ENCODE measurements around the gene SCYL2. TPM values are rescaled to one million over a fixed set of nuclear protein-coding genes. Genes with fewer than 3 reads are reported as not detected.
A peak's percentile ranks its signal among the peaks of the same experiment; 100 is the strongest.

Gene SCYL2
- total RNA-seq, 1 experiment from 2014 or later: 35.8 TPM

- intact Hi-C loops (cut with micrococcal nuclease): loop anchor here (1.0 to 2.0 kb wide), 4 partner anchors 33 to 507 kb away; partner anchors contain the start of genes DEPDC4 and SCYL2
- H2AFZ ChIP-seq (ENCODE audit: low read length): peak overlapping the region; percentile 53
- ChIA-PET CTCF (interaction anchor here (0.6 kb wide), 2 partner anchors 88 to 248 kb away, joined by 3 read pairs; no protein-coding TSS in a partner anchor), POLR2A (ENCODE audit: unreplicated experiment) (no interaction called here)
- peak overlapping the region; percentile 66 for H3K27ac ChIP-seq (ENCODE audit: low read length)
- H3F3A ChIP-seq (ENCODE audit: low read length, unreplicated experiment): no peaks in the 10 kb centered on the region
- TF ChIP-seq, protein P1, sequence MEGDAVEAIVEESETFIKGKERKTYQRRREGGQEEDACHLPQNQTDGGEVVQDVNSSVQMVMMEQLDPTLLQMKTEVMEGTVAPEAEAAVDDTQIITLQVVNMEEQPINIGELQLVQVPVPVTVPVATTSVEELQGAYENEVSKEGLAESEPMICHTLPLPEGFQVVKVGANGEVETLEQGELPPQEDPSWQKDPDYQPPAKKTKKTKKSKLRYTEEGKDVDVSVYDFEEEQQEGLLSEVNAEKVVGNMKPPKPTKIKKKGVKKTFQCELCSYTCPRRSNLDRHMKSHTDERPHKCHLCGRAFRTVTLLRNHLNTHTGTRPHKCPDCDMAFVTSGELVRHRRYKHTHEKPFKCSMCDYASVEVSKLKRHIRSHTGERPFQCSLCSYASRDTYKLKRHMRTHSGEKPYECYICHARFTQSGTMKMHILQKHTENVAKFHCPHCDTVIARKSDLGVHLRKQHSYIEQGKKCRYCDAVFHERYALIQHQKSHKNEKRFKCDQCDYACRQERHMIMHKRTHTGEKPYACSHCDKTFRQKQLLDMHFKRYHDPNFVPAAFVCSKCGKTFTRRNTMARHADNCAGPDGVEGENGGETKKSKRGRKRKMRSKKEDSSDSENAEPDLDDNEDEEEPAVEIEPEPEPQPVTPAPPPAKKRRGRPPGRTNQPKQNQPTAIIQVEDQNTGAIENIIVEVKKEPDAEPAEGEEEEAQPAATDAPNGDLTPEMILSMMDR (conservative IDR thresholded peaks at IDR 0.05; ENCODE audit: low read depth, low read length): no peak
- TF ChIP-seq EZH2 (IDR thresholded peaks at IDR 0.05; ENCODE audit: low read length, unreplicated experiment) (no peak), EZH2phosphoT487 (IDR thresholded peaks at IDR 0.05; ENCODE audit: borderline replicate concordance, low read length) (no peak)
- peak overlapping the region; percentile 30 for H3K9ac ChIP-seq (ENCODE audit: low read length)
- no peaks in the 10 kb centered on the region for H3K36me3 ChIP-seq (ENCODE audit: low read depth, low read length)
- no peaks in the 10 kb centered on the region for H3K27me3 ChIP-seq (ENCODE audit: low read length)
- peak; percentile 90 for DNase-seq
- no peaks in the 10 kb centered on the region for H3K9me2 ChIP-seq (replicated peaks; ENCODE audit: low read length)
- ATAC-seq: peak; percentile 47
- H3K79me2 ChIP-seq (ENCODE audit: low read length): no peaks in the 10 kb centered on the region
- H4K20me1 ChIP-seq (ENCODE audit: low read length): no peaks in the 10 kb centered on the region
- BruUV-seq (replicated peaks): no TSS peak
- no peaks in the 10 kb centered on the region for H3K9me3 ChIP-seq (ENCODE audit: low read length)
- peaks cover 39% of the 10 kb centered on the region for H3K4me1 ChIP-seq (ENCODE audit: insufficient read depth, low read length)
- H3K4me2 ChIP-seq (ENCODE audit: low read length): peak overlapping the region; percentile 76
- peak overlapping the region; percentile 53 for H3K4me3 ChIP-seq (ENCODE audit: low read length)
Measured at GRCh38 chr12:100234166-100234565, 32.8 kb upstream of the SCYL2 start.

GRCh38 chr12:100234591-100235304 lies 32.2 kb upstream of the SCYL2 start:
- no TSS peak for BruUV-seq (replicated peaks)
- Histone ChIP-seq H3F3A (ENCODE audit: low read length, unreplicated experiment) (no peaks in the 10 kb centered on the region), H3K9me3 (ENCODE audit: low read length) (no peaks in the 10 kb centered on the region), H3K79me2 (ENCODE audit: low read length) (no peaks in the 10 kb centered on the region), H3K4me3 (ENCODE audit: low read length) (peak overlapping the region; percentile 53), H3K36me3 (ENCODE audit: low read depth, low read length) (no peaks in the 10 kb centered on the region), H3K4me1 (ENCODE audit: insufficient read depth, low read length) (peaks cover 34% of the 10 kb centered on the region), H3K4me2 (ENCODE audit: low read length) (peak overlapping the region; percentile 76), H3K9me2 (replicated peaks; ENCODE audit: low read length) (no peaks in the 10 kb centered on the region), H3K9ac (ENCODE audit: low read length) (peak overlapping the region; percentile 30), H4K20me1 (ENCODE audit: low read length) (no peaks in the 10 kb centered on the region), H2AFZ (ENCODE audit: low read length) (peak overlapping the region; percentile 53), H3K27ac (ENCODE audit: low read length) (peak overlapping the region; percentile 66), H3K27me3 (ENCODE audit: low read length) (no peaks in the 10 kb centered on the region)
- ChIA-PET POLR2A (ENCODE audit: unreplicated experiment) (interaction anchor here (0.5 to 0.6 kb wide), 2 partner anchors 98 to 323 kb away, joined by 3 to 10 read pairs; no protein-coding TSS in a partner anchor), CTCF (interaction anchor here (0.5 to 0.8 kb wide), 5 partner anchors 33 to 321 kb away, joined by 3 read pairs; no protein-coding TSS in a partner anchor)
- intact Hi-C loops (cut with micrococcal nuclease): loop anchor here (1.0 to 2.0 kb wide), 4 partner anchors 33 to 506 kb away; partner anchors contain the start of genes DEPDC4 and SCYL2
- ATAC-seq: peak; percentile 65
- peak; percentile 81 for DNase-seq
- TF ChIP-seq EZH2phosphoT487 (IDR thresholded peaks at IDR 0.05; ENCODE audit: borderline replicate concordance, low read length) (no peak), EZH2 (IDR thresholded peaks at IDR 0.05; ENCODE audit: low read length, unreplicated experiment) (no peak)
- TF ChIP-seq, protein P1 (conservative IDR thresholded peaks at IDR 0.05; ENCODE audit: low read depth, low read length): peak; percentile 93

DNA sequence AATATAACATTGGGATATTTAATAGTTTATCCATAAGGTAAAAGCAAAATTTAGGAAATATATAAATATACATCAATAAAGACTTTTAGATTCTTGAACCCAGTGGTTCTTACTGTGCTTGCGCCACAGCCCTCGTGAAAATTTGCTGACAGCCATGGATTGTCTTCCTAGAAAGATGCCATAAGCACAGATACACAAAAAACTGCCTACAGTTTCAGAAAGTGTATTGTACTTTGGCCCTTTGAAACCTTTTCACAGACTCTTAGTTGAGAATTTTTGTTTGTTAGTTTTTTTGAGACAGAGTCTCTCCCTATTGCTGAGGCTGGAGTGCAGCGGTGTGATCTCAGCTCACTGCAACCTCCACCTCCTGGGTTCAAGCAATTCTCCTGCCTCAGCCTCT lies 28.2 kb upstream of the SCYL2 start:
- TF ChIP-seq, protein P1 (conservative IDR thresholded peaks at IDR 0.05; ENCODE audit: low read depth, low read length): no peak
- TF ChIP-seq EZH2 (IDR thresholded peaks at IDR 0.05; ENCODE audit: low read length, unreplicated experiment): no peak
- TF ChIP-seq EZH2phosphoT487 (IDR thresholded peaks at IDR 0.05; ENCODE audit: borderline replicate concordance, low read length): no peak
- Histone ChIP-seq H3K36me3 (ENCODE audit: low read depth, low read length) (no peaks in the 10 kb centered on the region), H3K79me2 (ENCODE audit: low read length) (no peaks in the 10 kb centered on the region), H3K4me2 (ENCODE audit: low read length) (no peak overlapping the region), H3K9me2 (replicated peaks; ENCODE audit: low read length) (no peaks in the 10 kb centered on the region), H3K9ac (ENCODE audit: low read length) (no peak overlapping the region), H3K4me3 (ENCODE audit: low read length) (no peak overlapping the region), H3K4me1 (ENCODE audit: insufficient read depth, low read length) (peaks cover 9% of the 10 kb centered on the region), H3K27ac (ENCODE audit: low read length) (no peak overlapping the region), H3K9me3 (ENCODE audit: low read length) (no peaks in the 10 kb centered on the region), H2AFZ (ENCODE audit: low read length) (no peak overlapping the region), H3F3A (ENCODE audit: low read length, unreplicated experiment) (no peaks in the 10 kb centered on the region), H3K27me3 (ENCODE audit: low read length) (no peaks in the 10 kb centered on the region), H4K20me1 (ENCODE audit: low read length) (no peaks in the 10 kb centered on the region)
- no peak for DNase-seq
- ChIA-PET CTCF (no interaction called here), POLR2A (ENCODE audit: unreplicated experiment) (no interaction called here)
- BruUV-seq (replicated peaks): no TSS peak
- ATAC-seq: no peak
- intact Hi-C loops (cut with micrococcal nuclease): no loop called here
